CD4-positive, alpha-beta T cell treated with Interleukin-4 for 4 hours (primary cell): Measurements from ENCODE around the gene ODAPH.

Experiments used
- DNase-seq: peaks from one replicate; pipeline ENCODE4 v3.0.0-alpha.2; 2020

Gene ODAPH

DNA sequence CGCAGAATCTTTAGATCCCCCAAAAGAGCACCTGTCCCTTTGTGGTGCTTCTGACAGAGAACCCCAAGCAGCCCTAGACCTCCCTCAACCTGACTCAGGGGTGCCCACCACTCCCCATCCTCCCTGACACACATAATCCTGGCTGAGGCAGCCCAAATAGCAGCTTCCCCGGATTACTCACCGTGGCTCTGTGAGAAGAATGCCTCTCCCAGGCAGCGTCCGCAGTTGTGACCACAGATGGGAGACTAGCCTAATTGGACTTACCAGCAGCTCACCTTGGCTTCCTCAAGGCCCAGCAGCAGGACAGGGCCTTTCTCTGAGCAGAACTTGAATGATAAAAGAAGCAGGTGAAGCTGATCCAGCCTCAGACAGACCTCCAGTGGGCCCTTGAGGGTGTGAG lies 10.3 kb upstream of the ODAPH start:
- no peak for DNase-seq

DNA sequence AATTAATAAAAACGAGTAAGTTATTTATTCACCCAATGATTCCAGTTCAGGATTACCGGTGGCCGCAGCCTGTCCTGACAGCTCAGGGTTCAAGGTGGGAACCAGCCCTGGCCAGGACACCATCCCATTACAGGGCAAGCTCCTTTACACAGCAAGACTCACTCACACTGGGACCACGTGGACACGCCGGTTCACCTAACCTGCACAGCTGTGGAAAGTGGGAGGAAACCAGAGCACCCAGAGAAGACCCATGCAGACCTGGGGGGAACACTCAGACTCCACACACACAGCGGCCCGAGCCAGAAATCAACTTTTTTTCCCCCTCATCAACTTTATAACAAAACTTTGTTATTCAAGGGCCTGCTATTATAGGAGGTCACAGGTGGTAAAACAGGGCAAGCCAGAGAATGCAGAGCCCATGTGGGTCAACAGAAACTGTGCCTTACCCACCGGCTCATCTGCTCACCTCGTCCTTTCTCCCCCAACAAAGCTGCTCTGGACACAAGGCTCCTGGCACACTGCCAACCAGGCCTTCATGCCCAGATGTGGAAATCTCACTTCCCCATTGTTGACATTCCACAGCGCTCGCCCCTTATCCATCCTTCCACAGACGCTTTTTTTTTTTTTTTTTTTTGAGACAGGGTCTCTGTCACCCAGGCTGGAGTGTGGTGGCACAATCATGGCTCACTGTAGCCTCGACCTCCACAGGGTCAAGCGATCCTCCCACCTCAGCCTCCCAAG lies 8.0 kb upstream of the ODAPH start:
- DNase-seq = no peak

DNA sequence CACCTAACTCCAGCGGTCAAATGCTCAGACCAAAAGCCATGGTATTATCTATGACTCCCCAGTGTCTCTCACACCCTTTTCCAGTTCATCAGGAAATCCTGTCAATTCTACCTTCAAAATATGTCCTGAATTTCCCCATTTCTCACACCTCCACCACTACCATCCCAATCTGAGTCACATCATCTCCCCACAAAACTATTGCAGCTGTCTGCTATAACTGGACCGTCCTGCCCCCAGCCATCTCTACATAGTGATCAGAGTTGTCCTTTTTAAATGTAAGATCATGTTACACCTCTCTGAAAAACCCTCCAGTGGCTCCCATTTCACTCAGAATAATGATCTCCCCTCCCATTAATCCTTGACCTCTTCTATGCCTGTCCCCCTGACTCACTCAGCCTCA lies 6.8 kb upstream of the ODAPH start:
- DNase-seq = no peak

DNA sequence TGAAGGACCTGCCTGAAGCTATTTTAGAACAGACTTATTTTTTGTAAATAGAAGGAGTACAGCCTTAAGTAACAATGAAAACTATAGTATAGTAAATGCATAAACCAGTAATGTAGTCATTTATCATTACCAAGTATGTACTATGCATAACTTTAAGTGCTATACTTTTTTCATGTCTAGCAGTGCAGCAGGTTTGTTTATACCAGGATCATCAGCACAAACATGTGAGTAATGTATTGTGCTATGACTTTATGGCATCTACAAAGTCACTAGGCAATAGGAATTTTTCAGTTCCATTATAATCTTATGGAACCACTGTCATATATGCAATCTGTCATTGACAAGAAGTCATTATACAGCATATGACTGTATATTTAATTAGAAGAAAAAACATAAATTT lies 3.4 kb upstream of the ODAPH start:
- DNase-seq = no peak

DNA sequence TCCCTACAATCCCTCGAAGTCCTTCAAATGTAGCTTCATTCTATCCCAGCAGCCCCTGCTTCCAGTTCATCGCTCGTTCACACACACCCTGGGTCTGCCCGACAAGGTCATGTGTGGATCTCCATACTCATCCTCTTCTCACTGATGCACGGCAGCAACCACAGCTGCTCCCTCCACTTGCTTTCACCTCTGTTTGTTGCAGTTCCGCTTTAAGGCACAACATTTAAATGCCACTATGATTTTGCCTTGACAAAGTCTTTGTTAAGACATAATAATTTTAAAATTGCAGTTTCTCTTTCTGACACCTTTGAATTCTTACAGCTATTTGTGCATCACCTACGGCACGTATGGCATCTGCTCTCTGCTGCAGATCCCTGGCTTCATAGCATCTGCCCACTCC lies 1.8 kb downstream of the ODAPH start:
- DNase-seq = no peak

DNA sequence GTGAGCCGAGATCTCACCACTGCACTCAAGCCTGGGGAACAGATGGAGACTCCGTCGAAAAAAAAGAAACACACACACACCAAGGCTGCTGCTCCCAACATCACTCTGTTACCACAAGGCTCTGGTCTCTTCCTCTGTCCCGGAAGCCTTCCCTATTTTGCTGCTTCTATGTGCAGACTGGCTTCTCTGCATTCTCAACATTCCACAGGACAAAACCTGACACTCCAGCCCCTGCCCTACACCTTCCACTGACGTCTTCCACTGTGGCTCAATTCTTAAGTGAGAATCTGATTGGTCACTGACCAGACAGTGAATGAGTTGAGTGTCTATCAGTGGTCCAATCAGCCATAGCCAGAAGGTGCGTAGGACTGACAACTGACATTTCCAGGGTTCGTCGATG lies 5.9 kb downstream of the ODAPH start:
- DNase-seq = no peak

DNA sequence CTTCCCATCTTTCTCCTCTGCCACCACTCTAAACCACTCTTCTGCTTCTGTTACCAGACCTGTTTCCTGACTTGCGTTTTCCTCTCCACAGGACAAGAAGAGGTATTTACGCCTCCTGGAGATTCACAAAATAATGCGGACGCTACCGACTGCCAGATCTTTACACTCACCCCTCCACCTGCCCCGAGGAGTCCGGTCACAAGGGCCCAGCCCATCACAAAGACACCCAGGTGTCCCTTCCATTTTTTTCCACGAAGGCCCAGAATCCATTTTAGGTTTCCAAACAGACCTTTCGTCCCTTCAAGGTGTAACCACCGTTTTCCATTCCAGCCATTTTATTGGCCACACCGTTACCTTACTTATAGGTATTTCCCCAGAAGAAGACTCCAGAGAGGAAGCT lies 8.2 kb downstream of the ODAPH start:
- no peak for DNase-seq

DNA sequence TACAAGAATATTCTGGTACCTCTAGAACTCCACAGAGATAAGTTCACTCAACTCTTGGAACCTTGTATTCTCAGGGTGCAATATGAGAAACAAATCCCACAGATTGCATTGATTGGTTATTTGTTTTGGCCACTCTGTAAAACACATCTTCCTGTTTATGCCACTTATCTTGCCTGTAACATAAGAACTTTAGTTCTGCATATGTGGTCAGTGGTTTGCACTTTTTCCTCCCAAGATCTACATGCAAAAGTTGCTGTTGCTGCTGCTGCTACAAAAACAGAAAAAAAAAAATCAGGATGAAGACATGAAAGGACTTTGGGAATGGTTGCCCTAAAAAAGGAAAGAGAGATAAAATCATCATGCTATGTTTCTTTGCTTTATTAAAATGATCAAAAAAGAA lies 9.6 kb downstream of the ODAPH start:
- DNase-seq = no peak

DNA sequence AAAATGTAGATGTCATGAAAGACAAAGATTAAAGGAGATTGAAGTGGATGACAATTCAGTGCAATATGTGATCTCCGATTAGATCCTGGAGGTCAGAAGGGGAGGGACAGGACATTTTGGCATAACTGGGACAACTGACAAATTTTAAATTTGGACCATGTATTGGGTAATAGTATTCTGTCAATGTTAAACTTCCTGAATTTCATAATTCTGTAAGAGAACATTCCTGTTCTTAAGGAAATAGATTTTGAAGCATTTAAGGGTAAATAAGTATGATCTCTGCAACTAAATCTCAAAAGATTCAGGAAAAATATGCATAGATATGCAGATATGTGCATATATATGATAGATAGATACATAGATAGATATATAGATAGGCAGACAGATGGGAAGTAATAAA lies 11.0 kb downstream of the ODAPH start:
- no peak for DNase-seq

DNA sequence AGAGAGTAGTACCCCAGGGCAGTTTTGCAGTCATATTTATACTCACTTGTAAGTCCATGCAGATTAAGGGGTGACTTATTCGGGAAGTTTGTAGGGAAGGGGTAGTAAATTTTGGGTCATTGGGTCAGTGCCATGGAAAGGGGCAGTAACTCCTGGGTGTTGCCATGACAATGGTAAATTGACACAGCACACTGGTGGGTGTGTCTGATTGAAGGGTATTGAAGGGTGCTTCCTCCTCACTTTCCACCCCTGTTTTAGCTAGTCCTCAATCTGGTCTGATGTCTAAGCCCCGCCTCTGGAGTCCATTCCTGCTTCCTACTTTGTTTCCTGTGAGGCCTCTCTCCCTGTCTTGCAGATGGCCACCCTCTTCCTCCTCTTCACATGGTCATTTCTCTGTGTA lies 11.9 kb downstream of the ODAPH start:
- DNase-seq = no peak

DNA sequence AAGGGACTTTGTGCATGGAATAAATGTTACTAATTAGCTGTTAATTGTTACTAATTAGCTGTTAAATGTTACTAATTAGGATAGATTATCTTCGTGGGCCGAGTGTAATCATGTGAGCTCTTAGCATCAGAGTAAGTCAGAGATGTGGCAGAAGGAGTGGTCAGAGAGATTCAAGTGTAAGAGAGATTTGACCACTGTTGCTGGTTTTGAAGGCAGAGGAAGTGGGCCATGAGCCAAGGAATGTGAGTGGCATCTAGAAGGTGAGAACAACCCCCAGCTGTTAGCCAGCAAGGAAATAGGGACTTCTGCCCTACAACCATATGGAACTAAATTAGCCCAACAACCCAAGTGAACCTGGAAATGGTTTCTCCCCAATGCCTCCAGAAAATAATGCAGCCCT lies 28.2 kb downstream of the ODAPH start:
- no peak for DNase-seq

DNA sequence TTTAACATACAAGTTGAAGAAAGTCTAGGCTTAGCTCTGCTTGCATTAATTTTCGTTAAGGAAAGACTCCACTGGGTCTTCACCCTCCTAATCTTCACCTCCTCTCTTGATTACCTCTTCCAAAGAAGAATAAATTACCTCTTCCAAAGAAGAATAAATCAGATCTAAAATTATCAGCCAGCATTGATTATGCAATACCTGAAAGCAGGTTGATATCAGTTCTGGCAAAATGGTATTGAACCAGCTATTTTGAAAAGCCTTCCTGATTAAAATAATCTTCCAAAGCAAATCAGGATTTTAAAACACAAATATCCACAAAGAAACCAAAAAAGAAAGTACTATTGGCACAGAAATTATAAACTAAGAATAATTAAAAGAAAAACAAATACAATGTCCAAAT lies 37.5 kb downstream of the ODAPH start:
- no peak for DNase-seq

DNA sequence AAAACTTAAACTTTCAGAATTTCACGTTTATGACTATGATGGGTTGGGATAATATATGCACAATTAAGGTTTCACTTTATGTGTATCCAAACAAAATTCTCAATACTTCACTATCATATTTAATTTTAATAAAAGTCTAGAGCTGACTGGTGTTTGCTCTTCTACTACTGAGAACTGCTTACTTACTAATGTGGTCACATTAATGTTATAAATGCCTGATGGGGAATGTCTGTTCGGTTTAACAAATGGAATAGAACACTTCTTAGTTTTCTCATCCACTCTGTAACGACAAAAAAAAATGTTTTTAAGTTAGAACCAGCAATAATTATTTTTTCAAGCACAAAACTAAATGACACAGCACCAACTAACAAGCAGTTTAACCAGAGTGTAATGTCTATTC lies 40.2 kb downstream of the ODAPH start:
- DNase-seq = no peak

DNA sequence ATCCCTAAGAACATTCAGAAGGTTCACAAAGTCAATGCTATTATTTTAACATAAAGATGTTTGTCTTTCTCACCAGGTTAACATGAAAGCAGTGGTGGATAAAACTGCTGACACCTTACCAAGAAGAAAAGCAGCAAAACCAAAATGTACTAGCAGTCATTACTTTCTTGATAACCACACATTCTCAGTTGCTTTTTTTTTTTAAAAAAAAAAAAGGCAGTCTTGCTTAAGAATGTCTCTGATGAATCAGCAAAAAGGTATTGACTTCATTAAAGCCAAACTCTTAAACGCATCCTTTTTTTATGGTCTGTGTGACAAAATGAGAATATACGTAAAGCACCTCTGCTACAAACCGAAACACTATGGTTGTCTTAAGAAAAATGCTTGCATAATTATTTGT lies 42.5 kb downstream of the ODAPH start:
- peak; percentile 1 for DNase-seq

DNA sequence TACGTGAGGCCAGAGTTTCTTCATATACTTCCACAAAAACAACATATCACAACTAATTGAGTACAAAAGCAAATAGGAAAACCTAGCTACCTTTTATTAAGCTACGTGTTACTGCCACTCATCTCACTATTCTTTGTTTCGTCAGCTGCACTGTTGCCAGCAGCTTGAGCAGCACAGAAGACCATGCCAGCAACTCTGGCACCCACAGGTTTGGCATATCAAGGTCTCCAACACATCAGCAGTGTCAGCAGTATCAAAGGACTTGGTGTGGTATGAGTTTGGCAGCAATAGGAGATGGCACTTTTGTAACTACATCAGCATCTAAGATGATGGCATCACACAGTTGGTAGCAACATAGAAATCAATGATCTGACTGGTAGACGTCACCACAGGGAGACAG lies 43.8 kb downstream of the ODAPH start:
- no peak for DNase-seq

DNA sequence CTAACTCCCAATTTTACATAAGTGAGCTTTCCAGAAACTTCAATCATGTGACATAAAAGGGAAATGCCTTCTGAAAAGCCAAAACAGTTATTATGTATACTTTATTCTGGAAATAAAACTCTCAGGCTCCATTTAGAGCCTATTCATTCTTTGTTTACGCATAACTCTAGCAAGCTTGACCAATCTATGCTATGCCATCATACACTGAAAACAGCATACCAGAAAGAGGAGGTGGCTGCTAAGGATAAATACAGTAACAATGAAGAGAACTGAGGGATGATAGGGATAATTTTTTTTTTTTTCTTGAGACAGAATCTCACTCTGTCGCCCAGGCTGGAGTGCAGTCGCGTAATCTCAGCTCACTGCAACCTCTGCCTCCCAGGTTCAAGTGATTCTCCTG lies 50.1 kb downstream of the ODAPH start:
- DNase-seq = no peak

DNA sequence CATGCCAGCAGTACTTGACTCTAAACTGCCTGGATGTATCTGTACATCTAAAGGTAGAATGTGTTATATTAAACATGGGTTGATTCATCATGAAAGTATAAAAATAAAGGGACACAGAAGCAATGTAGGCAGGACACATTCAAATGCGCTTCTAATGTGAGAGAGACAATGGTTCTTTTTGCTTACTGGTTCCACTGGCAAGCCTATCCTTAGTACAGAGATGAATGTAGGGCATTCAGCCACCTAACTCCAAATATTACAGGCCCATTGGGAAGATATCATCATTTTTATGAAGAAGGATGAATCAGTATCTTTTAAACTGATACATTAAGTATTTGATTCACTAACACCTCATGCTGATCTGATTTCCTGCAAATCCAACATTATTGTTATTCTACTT lies 56.4 kb downstream of the ODAPH start:
- DNase-seq = no peak
